Astrocyte (in vitro differentiated cells and primary cell): Measurements from ENCODE around the gene CBLL1.

ENCODE experiments used
- EZH2 ChIP-seq: IDR thresholded peaks from 2 replicates; pipeline ENCODE4 v1.6.1; 2012; ENCODE audit warnings: mild to moderate bottlenecking, low read length, inconsistent platforms; ENCODE audit not compliant: insufficient read depth
- TF ChIP-seq, protein P1 (sequence below): IDR thresholded peaks from 2 replicates; pipeline ENCODE4 v1.5.1; 2011; ENCODE audit warnings: low read depth, mild to moderate bottlenecking, inconsistent platforms, low read length, moderate library complexity; ENCODE audit not compliant: insufficient read depth

- TF ChIP-seq, protein P1, sequence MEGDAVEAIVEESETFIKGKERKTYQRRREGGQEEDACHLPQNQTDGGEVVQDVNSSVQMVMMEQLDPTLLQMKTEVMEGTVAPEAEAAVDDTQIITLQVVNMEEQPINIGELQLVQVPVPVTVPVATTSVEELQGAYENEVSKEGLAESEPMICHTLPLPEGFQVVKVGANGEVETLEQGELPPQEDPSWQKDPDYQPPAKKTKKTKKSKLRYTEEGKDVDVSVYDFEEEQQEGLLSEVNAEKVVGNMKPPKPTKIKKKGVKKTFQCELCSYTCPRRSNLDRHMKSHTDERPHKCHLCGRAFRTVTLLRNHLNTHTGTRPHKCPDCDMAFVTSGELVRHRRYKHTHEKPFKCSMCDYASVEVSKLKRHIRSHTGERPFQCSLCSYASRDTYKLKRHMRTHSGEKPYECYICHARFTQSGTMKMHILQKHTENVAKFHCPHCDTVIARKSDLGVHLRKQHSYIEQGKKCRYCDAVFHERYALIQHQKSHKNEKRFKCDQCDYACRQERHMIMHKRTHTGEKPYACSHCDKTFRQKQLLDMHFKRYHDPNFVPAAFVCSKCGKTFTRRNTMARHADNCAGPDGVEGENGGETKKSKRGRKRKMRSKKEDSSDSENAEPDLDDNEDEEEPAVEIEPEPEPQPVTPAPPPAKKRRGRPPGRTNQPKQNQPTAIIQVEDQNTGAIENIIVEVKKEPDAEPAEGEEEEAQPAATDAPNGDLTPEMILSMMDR = no peak
- no peak for TF ChIP-seq EZH2
Observed at GRCh38 chr7:107746006-107746405, 2.1 kb downstream of the CBLL1 start.
